NB4 (cell line): ENCODE measurements around the gene FBXO34.
"Not testable (repeated sequence)": the region's sequence is repeated elsewhere in the genome, so short reads cannot be mapped to it uniquely, and the experiment has no call there.

ENCODE experiments used
- POLR2A ChIP-seq: IDR thresholded peaks from 2 replicates; pipeline ENCODE4 v1.6.1; 2011; ENCODE audit warnings: mild to moderate bottlenecking; ENCODE audit not compliant: insufficient read length; ENCODE audit errors: extremely low read depth
- TF ChIP-seq, protein P1 (sequence below): IDR thresholded peaks from one replicate; pipeline ENCODE4 v1.5.1; 2012; ENCODE audit warnings: low read depth, low read length
- TF ChIP-seq, protein P2 (sequence below): IDR thresholded peaks from 2 replicates; pipeline ENCODE4 v1.6.1; 2011; ENCODE audit warnings: low read depth, low read length

DNA sequence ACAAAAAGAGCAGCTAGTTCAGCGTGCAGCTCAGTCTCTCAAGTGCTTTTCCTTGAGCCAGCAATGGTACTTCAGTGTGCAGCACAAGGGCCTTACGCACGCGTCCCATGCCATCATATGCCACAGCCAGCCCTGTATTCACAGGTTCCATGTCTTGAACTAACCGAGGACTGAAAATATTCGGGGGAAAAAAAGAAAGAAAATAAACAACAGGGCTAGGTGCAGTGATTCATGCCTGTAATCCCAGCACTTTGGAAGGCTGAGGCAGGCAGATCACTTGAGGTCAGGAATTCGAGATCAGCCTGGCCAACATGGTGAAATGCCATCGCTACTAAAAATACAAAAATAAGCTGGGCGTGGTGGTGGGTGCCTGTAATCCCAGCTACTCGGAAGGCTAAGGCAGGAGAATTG, 111.8 kb downstream of the FBXO34 start:
- not testable (repeated sequence) for TF ChIP-seq POLR2A
- TF ChIP-seq, protein P1, sequence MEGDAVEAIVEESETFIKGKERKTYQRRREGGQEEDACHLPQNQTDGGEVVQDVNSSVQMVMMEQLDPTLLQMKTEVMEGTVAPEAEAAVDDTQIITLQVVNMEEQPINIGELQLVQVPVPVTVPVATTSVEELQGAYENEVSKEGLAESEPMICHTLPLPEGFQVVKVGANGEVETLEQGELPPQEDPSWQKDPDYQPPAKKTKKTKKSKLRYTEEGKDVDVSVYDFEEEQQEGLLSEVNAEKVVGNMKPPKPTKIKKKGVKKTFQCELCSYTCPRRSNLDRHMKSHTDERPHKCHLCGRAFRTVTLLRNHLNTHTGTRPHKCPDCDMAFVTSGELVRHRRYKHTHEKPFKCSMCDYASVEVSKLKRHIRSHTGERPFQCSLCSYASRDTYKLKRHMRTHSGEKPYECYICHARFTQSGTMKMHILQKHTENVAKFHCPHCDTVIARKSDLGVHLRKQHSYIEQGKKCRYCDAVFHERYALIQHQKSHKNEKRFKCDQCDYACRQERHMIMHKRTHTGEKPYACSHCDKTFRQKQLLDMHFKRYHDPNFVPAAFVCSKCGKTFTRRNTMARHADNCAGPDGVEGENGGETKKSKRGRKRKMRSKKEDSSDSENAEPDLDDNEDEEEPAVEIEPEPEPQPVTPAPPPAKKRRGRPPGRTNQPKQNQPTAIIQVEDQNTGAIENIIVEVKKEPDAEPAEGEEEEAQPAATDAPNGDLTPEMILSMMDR: not testable (repeated sequence)
- TF ChIP-seq, protein P2, sequence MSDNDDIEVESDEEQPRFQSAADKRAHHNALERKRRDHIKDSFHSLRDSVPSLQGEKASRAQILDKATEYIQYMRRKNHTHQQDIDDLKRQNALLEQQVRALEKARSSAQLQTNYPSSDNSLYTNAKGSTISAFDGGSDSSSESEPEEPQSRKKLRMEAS: not testable (repeated sequence)
